WTC11 (cell line): ENCODE measurements around the gene EXOC4. TPM values are rescaled to one million over a fixed set of nuclear protein-coding genes. Genes with fewer than 3 reads are reported as not detected.

Source experiments
- ATAC-seq: fragments of 200-7000 bp; cut with Tn5 transposase; 2 replicates; pipeline ENCODE4 v1.10.0; 2021; ENCODE audit warnings: mild to moderate bottlenecking, moderate library complexity
- CTCF ChIA-PET: fragments of 300-600 bp; sonication (Branson Sonifier 250); formaldehyde crosslinking; loops from one replicate; lab custom pipeline; 2021; ENCODE audit warnings: antibody characterized with exemption; lab: Charles Lee
- POLR2A ChIA-PET: fragments of 350-600 bp; sonication (Branson Sonifier 250); formaldehyde crosslinking; loops from one replicate; lab custom pipeline; 2021; ENCODE audit warnings: antibody characterized with exemption; lab: Charles Lee
- DNase-seq: peaks from one replicate; pipeline ENCODE4 v3.0.0; 2021; ENCODE audit warnings: low spot score
- H3K27ac Mint-ChIP-seq: 2 replicates; pipeline ENCODE4 v1.8.0; 2021; ENCODE audit warnings: mixed read lengths
- H3K27me3 Mint-ChIP-seq: 2 replicates; pipeline ENCODE4 v1.8.0; 2021; ENCODE audit warnings: low read depth, mild to moderate bottlenecking, moderate library complexity, mixed read lengths
- H3K36me3 Mint-ChIP-seq: 2 replicates; pipeline ENCODE4 v1.8.0; 2021; ENCODE audit warnings: mixed read lengths
- H3K4me1 Mint-ChIP-seq: 2 replicates; pipeline ENCODE4 v1.8.0; 2022; ENCODE audit warnings: mixed read lengths
- H3K4me3 Mint-ChIP-seq: 2 replicates; pipeline ENCODE4 v1.8.0; 2021; ENCODE audit warnings: mild to moderate bottlenecking, moderate library complexity, mixed read lengths
- H3K9me3 Mint-ChIP-seq: 2 replicates; pipeline ENCODE4 v1.8.0; 2021; ENCODE audit warnings: mixed read lengths
- CREB1 ChIP-seq: sonication (generic); formaldehyde crosslinking; IDR thresholded peaks from 2 replicates; pipeline ENCODE4 v1.8.0; 2023; ENCODE audit warnings: mild to moderate bottlenecking, missing genetic modification reagents
- FOXJ3 ChIP-seq: sonication (generic); formaldehyde crosslinking; IDR thresholded peaks from 2 replicates; pipeline ENCODE4 v1.9.0; 2021; ENCODE audit warnings: missing genetic modification reagents, mild to moderate bottlenecking, borderline replicate concordance
- GTF2I ChIP-seq: fragments of 250-450 bp; sonication (Bioruptor Pico); conservative IDR thresholded peaks from 2 replicates; pipeline ENCODE4 v1.4.0; 2021; ENCODE audit warnings: mild to moderate bottlenecking
- NR2C2 ChIP-seq: sonication (generic); formaldehyde crosslinking; IDR thresholded peaks from 2 replicates; pipeline ENCODE4 v1.8.0; 2022; ENCODE audit warnings: mild to moderate bottlenecking, missing genetic modification reagents
- NR3C1 ChIP-seq: sonication (generic); formaldehyde crosslinking; conservative IDR thresholded peaks from 2 replicates; pipeline ENCODE4 v1.8.1; 2023; ENCODE audit warnings: low read depth, mild to moderate bottlenecking, missing genetic modification reagents
- ZNF121 ChIP-seq: sonication (generic); formaldehyde crosslinking; IDR thresholded peaks from 2 replicates; pipeline ENCODE4 v1.8.0; 2023; ENCODE audit warnings: missing genetic modification reagents
- ZNF396 ChIP-seq: fragments of 250-450 bp; sonication (Bioruptor Pico); IDR thresholded peaks from 2 replicates; pipeline ENCODE4 v1.8.0; 2021; ENCODE audit warnings: mild to moderate bottlenecking, moderate library complexity, borderline replicate concordance
- ZNF423 ChIP-seq: fragments of 250-450 bp; sonication (Bioruptor Pico); IDR thresholded peaks from 2 replicates; pipeline ENCODE4 v2.1.2; 2022; ENCODE audit warnings: mild to moderate bottlenecking, moderate library complexity
- total RNA-seq: library from RNA; stranded (reverse); gene quantifications from 3 replicates; pipeline ENCODE4 v1.2.3, GENCODE V29; 2021
- TF ChIP-seq, protein P1 (sequence below): fragments of 250-450 bp; sonication (Bioruptor Pico); IDR thresholded peaks from 2 replicates; pipeline ENCODE4 v1.8.0; 2021; ENCODE audit warnings: mild to moderate bottlenecking
- TF ChIP-seq, protein P2 (sequence below): sonication (generic); formaldehyde crosslinking; IDR thresholded peaks from 2 replicates; pipeline ENCODE4 v1.8.1; 2022; ENCODE audit warnings: missing genetic modification reagents, borderline replicate concordance
- TF ChIP-seq, protein P3 (sequence below): sonication (generic); formaldehyde crosslinking; IDR thresholded peaks from 2 replicates; pipeline ENCODE4 v1.8.0; 2022; ENCODE audit warnings: missing genetic modification reagents
- TF ChIP-seq, protein P4 (sequence below): sonication (generic); formaldehyde crosslinking; IDR thresholded peaks from 2 replicates; pipeline ENCODE4 v1.8.1; 2022; ENCODE audit warnings: mild to moderate bottlenecking, moderate library complexity, missing genetic modification reagents
- TF ChIP-seq, protein P5 (sequence below): fragments of 250-450 bp; sonication (Bioruptor Pico); IDR thresholded peaks from 2 replicates; pipeline ENCODE4 v1.9.0; 2021; ENCODE audit warnings: mild to moderate bottlenecking, borderline replicate concordance
- TF ChIP-seq, protein P6 (sequence below): sonication (generic); formaldehyde crosslinking; IDR thresholded peaks from 2 replicates; pipeline ENCODE4 v1.8.1; 2023; ENCODE audit warnings: mild to moderate bottlenecking, missing genetic modification reagents, moderate library complexity

Gene EXOC4
- total RNA-seq, 1 experiment from 2014 or later: 62.0 TPM

DNA sequence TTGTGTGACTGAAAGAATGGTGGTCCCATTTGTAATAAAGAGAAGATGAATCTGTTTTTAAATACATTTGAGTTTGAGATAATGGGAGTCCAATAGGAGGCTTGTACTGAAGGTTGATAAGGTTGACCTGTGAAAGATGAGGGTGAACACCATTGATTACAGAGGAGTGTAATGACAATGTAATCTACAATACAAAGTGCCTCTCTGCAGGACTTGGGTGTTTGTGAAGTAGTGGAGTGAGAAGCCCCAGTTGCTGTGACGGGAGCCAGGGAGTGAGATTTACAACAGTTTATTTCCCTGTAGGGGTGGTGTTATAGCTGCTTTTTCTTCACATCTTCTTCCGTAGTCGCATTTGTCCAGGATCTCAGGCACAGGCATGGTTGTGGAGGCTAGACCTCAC lies 189.9 kb downstream of the EXOC4 start:
- Mint-ChIP-seq H3K36me3 (no peaks in the 10 kb centered on the region), H3K27me3 (no peaks in the 10 kb centered on the region), H3K4me3 (no peak overlapping the region), H3K27ac (no peak overlapping the region), H3K9me3 (no peaks in the 10 kb centered on the region; the same call in 1 of the 2 replicates), H3K4me1 (peaks cover 14% of the 10 kb centered on the region)
- ChIA-PET CTCF (no interaction called here), POLR2A (no interaction called here)
- ATAC-seq: peak; percentile 61
- no peak for DNase-seq
- no peak for TF ChIP-seq CREB1 (CRISPR knock-in tag)
- TF ChIP-seq, protein P1, sequence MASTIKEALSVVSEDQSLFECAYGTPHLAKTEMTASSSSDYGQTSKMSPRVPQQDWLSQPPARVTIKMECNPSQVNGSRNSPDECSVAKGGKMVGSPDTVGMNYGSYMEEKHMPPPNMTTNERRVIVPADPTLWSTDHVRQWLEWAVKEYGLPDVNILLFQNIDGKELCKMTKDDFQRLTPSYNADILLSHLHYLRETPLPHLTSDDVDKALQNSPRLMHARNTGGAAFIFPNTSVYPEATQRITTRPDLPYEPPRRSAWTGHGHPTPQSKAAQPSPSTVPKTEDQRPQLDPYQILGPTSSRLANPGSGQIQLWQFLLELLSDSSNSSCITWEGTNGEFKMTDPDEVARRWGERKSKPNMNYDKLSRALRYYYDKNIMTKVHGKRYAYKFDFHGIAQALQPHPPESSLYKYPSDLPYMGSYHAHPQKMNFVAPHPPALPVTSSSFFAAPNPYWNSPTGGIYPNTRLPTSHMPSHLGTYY (CRISPR knock-in tag): no peak
- no peak for TF ChIP-seq NR2C2 (CRISPR knock-in tag)
- no peak for TF ChIP-seq ZNF396 (CRISPR knock-in tag)

DNA sequence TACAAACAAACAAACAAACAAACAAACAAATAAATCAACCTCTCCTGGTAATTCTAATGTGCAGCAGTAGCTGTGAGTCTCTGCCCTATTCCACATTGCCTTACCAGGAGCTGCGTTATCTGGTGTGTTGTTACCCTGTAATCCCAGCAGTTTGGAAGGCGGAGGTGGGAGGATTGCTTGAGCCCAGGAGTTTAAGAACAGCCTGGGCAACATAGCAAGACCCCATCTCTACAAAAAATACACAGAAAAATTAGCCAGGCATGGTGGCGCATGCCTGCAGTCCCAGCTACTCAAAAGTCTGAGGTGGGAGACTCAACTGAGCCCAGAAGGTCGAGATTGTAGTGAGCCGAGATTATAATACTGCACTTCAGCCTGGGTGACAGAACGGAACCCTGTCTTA lies 192.7 kb downstream of the EXOC4 start:
- no peak overlapping the region for H3K4me3 Mint-ChIP-seq
- no peaks in the 10 kb centered on the region for H3K36me3 Mint-ChIP-seq

DNA sequence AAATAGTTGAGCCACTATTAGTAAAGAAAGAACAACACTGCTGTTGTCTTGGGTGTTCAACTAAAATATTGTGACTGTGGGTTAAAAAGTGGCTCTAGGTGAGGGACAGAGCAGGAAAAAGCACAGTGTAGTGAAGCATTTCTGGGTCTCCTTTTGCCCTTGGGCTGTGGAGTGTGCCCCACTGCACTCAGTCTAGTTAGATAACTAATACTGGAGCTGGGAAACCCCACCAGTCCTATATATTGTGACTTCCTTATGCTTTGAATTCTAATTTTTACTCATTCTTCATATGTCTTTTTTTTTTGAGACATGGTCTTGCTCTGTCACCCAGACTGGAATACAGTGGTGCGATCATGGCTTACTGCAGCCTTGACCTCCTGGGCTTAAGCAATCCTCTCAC lies 195.1 kb downstream of the EXOC4 start:
- CTCF ChIA-PET: no interaction called here
- POLR2A ChIA-PET: no interaction called here
- ATAC-seq (no peak), DNase-seq (no peak)
- no peaks in the 10 kb centered on the region for H3K9me3 Mint-ChIP-seq
- no peaks in the 10 kb centered on the region for H3K27me3 Mint-ChIP-seq
- TF ChIP-seq NR3C1 (CRISPR knock-in tag) (no peak), ZNF121 (CRISPR knock-in tag) (no peak), NR2C2 (CRISPR knock-in tag) (no peak), GTF2I (CRISPR knock-in tag) (no peak), ZNF423 (CRISPR knock-in tag) (no peak)
- TF ChIP-seq, protein P2, sequence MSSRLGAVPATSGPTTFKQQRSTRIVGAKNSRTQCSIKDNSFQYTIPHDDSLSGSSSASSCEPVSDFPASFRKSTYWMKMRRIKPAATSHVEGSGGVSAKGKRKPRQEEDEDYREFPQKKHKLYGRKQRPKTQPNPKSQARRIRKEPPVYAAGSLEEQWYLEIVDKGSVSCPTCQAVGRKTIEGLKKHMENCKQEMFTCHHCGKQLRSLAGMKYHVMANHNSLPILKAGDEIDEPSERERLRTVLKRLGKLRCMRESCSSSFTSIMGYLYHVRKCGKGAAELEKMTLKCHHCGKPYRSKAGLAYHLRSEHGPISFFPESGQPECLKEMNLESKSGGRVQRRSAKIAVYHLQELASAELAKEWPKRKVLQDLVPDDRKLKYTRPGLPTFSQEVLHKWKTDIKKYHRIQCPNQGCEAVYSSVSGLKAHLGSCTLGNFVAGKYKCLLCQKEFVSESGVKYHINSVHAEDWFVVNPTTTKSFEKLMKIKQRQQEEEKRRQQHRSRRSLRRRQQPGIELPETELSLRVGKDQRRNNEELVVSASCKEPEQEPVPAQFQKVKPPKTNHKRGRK (CRISPR knock-in tag): no peak
- TF ChIP-seq, protein P3, sequence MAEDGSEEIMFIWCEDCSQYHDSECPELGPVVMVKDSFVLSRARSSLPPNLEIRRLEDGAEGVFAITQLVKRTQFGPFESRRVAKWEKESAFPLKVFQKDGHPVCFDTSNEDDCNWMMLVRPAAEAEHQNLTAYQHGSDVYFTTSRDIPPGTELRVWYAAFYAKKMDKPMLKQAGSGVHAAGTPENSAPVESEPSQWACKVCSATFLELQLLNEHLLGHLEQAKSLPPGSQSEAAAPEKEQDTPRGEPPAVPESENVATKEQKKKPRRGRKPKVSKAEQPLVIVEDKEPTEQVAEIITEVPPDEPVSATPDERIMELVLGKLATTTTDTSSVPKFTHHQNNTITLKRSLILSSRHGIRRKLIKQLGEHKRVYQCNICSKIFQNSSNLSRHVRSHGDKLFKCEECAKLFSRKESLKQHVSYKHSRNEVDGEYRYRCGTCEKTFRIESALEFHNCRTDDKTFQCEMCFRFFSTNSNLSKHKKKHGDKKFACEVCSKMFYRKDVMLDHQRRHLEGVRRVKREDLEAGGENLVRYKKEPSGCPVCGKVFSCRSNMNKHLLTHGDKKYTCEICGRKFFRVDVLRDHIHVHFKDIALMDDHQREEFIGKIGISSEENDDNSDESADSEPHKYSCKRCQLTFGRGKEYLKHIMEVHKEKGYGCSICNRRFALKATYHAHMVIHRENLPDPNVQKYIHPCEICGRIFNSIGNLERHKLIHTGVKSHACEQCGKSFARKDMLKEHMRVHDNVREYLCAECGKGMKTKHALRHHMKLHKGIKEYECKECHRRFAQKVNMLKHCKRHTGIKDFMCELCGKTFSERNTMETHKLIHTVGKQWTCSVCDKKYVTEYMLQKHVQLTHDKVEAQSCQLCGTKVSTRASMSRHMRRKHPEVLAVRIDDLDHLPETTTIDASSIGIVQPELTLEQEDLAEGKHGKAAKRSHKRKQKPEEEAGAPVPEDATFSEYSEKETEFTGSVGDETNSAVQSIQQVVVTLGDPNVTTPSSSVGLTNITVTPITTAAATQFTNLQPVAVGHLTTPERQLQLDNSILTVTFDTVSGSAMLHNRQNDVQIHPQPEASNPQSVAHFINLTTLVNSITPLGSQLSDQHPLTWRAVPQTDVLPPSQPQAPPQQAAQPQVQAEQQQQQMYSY: no peak
- TF ChIP-seq, protein P4, sequence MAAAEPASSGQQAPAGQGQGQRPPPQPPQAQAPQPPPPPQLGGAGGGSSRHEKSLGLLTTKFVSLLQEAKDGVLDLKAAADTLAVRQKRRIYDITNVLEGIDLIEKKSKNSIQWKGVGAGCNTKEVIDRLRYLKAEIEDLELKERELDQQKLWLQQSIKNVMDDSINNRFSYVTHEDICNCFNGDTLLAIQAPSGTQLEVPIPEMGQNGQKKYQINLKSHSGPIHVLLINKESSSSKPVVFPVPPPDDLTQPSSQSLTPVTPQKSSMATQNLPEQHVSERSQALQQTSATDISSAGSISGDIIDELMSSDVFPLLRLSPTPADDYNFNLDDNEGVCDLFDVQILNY (CRISPR knock-in tag): no peak
- TF ChIP-seq, protein P5, sequence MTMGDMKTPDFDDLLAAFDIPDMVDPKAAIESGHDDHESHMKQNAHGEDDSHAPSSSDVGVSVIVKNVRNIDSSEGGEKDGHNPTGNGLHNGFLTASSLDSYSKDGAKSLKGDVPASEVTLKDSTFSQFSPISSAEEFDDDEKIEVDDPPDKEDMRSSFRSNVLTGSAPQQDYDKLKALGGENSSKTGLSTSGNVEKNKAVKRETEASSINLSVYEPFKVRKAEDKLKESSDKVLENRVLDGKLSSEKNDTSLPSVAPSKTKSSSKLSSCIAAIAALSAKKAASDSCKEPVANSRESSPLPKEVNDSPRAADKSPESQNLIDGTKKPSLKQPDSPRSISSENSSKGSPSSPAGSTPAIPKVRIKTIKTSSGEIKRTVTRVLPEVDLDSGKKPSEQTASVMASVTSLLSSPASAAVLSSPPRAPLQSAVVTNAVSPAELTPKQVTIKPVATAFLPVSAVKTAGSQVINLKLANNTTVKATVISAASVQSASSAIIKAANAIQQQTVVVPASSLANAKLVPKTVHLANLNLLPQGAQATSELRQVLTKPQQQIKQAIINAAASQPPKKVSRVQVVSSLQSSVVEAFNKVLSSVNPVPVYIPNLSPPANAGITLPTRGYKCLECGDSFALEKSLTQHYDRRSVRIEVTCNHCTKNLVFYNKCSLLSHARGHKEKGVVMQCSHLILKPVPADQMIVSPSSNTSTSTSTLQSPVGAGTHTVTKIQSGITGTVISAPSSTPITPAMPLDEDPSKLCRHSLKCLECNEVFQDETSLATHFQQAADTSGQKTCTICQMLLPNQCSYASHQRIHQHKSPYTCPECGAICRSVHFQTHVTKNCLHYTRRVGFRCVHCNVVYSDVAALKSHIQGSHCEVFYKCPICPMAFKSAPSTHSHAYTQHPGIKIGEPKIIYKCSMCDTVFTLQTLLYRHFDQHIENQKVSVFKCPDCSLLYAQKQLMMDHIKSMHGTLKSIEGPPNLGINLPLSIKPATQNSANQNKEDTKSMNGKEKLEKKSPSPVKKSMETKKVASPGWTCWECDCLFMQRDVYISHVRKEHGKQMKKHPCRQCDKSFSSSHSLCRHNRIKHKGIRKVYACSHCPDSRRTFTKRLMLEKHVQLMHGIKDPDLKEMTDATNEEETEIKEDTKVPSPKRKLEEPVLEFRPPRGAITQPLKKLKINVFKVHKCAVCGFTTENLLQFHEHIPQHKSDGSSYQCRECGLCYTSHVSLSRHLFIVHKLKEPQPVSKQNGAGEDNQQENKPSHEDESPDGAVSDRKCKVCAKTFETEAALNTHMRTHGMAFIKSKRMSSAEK (CRISPR knock-in tag): no peak
- H3K4me3 Mint-ChIP-seq: no peak overlapping the region
- no peaks in the 10 kb centered on the region for H3K36me3 Mint-ChIP-seq
- H3K27ac Mint-ChIP-seq: no peak overlapping the region
- peaks cover 3% of the 10 kb centered on the region for H3K4me1 Mint-ChIP-seq

More for the DNA sequence above, 192.7 kb downstream of the EXOC4 start:
- DNase-seq (no peak), ATAC-seq (no peak)
- no peak overlapping the region for H3K27ac Mint-ChIP-seq
- POLR2A ChIA-PET: no interaction called here
- no peak for TF ChIP-seq CREB1 (CRISPR knock-in tag)
- TF ChIP-seq FOXJ3: no peak
- TF ChIP-seq, protein P6, sequence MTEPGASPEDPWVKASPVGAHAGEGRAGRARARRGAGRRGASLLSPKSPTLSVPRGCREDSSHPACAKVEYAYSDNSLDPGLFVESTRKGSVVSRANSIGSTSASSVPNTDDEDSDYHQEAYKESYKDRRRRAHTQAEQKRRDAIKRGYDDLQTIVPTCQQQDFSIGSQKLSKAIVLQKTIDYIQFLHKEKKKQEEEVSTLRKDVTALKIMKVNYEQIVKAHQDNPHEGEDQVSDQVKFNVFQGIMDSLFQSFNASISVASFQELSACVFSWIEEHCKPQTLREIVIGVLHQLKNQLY: no peak
- TF ChIP-seq ZNF121 (CRISPR knock-in tag): peak; percentile 65; the same call in 1 of the 2 replicates
- TF ChIP-seq, all 79 proteins: peak for 1
- Mint-ChIP-seq H3K4me1 (peaks cover 14% of the 10 kb centered on the region), H3K27me3 (no peaks in the 10 kb centered on the region), H3K9me3 (no peaks in the 10 kb centered on the region; the same call in 1 of the 2 replicates)
- CTCF ChIA-PET: interaction anchor here (0.6 to 0.7 kb wide), 2 partner anchors 12 to 278 kb away, joined by 3 to 4 read pairs; no protein-coding TSS in a partner anchor
